Kidney capillary endothelial cell (primary cell): ENCODE data around the gene FGFRL1.

Experiments used
- DNase-seq: peaks from one replicate; pipeline ENCODE4 v3.0.0-alpha.2; 2018; ENCODE audit warnings: low spot score

FGFRL1 gene

DNA sequence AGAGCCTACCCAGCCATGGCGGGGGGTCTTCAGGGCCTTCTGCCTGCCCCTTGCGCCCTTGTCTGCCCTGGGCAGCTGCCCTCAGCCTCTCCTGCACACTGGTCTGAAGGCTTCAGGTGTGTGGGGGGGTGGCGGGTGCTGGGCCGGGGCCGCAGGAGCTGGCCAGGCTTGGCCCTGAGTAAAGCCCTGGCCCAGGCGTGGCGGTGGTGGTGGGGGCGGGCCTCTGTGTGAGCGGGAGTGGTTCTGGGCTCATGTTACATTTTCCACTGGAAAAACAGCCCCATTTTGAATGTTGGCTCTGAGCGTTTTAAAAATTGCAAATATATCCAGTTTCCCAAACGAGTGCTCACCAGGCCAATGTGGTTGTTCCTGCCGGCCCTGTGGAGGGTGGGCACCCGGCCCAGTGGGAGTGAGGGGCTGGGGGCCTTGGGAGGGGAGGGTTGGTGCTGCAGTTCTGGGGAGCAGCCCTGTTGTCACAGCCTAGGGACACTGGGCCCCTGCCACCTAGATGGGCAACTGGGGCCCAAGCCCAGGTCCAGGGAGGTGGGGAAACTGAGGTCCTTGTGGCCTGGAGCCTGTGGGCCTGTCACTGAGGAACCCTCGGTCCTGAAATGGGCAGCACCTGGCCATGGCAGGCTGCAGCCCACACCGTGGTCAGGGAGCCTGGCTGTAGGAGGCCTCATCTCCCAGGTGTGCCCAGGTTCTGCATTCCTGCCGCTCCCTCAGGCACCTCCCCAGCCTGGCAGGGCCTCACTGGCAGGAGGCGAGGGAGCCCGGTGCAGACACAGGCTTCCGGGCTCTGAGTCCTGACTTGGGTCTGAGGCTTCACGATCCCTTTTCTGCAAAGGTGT, 28.3 kb downstream of the FGFRL1 start:
- no peak for DNase-seq

DNA sequence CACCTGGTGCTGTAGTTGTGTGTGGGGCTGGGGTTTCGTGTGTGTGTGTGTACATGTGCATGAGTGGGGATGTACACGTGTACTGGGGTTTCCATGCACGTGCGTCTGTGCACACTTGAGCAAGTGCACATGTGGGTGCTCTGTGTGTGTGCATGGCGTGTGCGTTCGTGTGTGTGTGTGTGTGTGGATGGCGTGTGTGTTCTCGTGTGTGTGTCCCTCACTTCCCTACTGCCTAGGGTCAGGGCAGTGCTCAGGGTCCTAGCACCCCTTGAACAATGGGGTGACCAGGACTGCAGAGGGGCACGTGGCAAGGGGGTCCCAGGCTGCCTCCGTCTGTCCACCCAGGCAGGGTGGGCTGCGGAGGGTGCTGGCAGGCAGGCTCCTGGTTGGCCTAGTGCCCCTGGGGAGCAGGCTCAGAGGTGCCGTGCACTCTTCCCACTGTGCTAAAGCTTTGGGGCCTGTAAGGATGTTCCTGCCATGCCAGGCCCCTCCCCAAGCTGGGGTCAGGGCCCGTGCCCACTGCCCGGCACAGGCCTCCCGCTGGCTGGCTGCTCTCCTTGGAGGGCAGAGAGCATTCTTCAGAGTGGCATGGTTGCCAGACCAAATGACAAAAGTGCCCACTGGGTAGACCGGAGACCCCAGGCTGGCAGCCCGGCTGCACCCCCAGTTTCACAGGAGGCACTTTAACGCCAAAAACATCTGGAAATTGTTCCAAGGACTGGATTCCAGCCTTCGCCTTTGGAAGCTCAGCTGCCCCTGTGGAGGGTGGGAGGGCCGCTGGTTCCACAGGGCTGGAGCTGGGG, 29.1 kb downstream of the FGFRL1 start:
- DNase-seq = no peak

DNA sequence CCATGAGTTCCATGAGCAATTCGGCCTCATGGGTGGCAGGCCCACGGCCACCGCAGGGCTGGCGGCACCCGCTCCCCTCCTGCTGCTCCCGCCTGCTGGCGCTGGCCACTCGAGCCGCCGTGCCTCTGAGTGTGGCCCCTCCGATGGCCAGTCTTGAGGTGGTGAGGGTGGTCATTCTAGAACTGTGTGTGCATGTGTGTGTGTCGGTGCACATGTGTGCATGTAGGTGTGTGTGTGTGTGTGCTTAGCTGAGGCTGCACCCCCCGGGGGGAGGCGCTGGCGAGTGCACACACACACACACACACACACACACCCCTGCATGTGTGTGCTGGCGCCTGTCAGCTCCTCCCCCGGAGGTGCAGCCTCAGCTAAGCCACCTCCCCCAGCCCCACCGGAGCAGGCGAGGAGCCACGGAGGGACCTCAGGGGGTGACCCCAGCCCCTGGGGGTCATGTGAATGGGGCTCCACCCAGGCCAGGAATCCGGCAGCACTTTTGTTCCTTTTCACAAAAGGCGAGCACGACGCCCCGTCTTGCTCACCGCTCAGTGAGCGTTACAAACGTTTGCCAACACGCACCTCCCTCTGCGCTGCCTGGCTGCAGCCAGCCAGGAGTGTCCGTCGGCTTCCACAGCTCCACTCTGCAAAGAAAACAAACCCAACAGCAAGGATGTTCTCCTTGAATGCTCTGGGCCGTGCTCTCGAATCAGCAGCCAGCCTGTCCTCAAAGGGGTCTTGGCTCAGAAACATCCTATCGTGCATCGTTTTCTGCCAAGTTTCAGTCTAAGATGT, 29.9 kb downstream of the FGFRL1 start:
- no peak for DNase-seq

DNA sequence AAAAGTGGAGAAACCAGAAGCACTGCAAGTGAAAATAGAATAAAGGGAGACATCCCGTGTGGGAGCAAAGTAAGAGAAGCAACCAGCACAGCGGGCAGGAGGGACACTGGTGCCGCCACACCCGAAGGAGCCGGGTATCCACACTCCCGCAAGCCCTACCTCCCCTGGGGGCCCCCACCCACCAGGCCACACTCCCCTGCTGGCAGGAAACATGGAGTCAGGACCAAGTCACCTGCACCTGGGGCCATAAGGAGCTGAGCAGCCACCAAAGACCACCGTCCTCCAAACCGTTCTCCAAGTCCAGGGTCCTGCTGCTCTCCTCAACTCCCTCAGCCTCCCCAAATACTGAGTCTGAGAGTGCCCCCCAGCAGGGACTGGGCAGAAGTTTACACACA, 30.5 kb downstream of the FGFRL1 start:
- no peak for DNase-seq

DNA sequence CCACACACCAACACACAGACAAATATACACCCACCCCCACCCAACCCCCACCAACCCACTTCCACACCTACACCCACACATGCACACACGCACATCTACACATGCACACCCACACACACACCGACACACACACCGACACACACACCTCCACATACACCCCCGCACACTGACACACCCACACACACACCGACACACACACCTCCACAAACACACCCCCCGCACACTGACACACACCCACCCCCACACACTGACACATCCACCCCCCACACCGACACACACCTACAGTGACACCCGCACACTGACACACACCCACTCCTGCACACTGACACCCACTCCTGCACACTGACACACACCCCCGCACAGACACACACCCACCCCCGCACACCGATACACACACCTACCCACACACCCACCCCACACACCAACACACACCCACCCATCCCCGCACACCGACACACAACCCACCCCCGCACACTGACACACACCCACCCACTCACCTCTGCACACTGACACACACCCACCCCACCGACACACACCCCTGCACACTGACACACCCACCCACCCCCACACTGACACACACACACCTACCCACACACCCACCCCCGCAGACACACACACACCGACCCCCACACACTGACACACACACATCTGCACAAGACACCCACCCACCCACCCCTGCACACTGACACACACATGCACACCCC, 31.1 kb downstream of the FGFRL1 start:
- no peak for DNase-seq

DNA sequence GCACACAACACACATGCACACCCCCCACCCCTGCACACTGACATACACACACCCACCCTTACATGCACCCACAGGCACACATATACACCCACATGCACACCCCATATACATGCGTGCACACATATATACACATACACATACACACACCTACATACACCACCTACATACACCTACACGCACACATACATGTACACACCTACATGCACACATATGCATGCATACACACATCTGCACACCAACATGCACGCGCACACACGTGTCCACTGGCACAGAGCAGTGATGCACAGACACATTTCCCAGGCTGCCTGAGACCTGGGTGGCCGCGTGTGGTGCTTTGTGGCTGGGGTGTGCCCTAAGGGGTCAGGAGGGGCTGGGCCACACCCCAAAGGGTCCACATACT, 31.7 kb downstream of the FGFRL1 start:
- DNase-seq = no peak

DNA sequence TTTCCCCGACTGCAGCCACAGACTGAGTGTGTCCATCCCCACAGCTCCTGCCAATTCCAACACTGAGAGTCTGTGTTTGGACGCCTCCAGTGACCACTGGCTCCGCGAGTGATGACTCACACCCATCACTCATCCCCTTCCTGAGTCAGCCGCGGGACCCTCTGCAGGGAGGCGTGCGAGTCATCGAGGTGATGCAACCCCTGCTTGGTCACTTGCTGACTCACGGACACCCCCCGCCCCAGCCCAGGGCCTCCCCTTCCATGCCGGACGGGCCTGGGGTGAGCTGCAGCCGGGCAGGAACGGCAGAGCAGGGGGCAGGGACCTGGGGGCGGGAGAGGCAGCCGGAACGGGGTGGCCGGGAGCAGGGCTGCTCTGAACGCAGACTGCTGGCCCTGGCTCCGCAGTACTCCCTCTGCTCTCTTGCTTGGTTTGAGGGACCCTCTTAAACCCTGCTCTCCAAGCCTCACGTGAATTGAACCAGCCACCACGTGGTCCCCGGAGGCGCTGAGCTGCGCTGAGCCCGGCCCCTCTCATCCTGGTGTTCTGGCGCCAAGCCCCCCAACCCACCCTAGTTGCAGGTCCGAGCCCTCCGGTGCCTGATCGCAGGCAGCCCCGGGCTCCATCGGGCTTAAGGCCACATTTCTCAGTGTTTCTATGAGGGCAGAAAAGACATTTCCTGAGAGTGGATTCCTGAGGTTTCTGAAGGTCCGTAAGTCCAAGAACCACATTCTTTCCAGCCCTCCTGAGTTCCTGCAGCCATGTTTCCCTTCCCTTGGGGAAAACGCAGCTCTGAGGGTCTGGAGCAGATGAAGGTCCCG, 32.4 kb downstream of the FGFRL1 start:
- DNase-seq = peak; percentile 97

DNA sequence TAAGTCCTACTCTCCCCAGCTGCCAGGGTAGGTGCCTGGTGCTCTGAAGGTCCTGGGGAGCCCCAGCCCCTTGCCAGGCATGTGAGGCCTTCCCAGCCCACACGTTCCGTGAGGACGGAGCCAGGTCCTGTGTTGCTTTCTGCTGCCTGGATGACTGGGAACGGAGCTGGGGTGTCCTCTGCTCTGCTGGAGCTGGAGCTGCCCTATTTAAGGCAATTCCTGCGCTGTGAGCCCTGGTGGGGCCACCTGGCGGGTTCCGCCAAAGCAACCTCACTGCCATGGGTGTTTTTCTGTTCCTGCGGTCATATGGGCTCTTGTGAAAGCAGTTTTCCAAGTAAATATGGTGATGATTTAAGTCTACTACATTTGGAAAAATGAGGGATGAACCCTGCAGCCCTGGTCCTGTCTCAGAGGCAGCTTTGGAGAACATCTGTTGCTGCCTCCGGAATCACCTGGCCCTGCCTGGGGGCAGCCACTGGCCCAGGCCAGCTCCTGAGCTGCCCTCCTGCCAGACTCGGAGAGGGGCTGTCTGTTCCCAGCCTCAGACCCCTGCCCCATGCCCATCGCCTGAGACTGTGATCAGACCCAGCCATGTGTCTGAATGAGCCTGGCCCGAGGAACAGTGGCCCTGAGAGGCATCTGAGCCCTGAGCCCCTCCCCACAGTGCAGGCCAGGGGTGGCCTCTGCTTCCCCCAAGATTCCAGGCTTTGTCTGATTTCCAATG, 33.2 kb downstream of the FGFRL1 start:
- DNase-seq = no peak

DNA sequence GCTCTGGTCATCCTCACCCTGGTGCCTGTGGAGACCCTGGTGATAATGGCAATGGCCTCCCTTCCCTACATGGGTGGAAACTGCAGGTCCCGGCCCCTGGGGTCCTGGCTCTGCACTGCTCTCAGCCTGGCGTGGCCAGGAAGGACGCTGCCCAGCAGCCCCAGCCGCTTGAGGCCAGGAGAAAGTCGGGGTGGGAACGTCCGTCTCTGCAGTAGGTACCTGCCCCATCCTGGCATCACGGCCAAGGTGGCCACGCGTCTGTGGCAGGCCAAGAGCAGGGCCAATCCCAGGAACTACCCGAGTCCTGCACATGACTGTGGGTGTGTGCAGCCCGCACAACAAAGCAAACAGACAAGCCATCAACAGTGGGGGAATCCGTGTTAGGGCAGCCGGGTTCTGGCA, 33.8 kb downstream of the FGFRL1 start:
- DNase-seq = no peak

DNA sequence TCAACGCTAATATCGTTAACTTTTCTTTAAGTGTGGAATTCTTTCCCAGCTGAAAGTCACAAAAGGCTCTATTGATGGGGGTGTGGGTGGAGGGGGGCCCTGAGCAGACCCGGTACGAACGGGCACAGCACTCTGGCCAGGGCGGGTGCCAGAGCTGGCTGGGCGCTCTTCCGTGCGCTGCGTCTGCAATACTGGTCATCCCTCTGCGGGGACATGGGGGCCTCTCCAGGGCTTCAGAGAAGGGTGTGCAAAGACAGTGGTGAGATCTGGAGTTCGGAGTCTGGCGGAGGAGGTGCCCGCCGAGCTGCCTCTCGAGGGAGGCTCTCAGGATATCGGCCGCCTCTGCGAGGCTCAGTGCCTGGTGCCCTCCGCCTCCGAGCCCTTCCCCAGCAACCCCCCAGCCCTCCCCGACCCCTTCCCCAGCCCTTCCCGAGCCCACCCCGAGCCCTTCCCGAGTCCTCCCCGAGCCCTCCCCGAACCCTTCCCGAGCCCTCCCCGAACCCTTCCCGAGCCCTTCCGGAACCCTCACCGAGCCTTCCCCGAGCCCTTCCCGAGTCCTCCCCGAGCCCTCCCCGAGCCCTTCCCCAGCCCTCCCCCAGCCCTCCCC, 34.3 kb downstream of the FGFRL1 start:
- no peak for DNase-seq

DNA sequence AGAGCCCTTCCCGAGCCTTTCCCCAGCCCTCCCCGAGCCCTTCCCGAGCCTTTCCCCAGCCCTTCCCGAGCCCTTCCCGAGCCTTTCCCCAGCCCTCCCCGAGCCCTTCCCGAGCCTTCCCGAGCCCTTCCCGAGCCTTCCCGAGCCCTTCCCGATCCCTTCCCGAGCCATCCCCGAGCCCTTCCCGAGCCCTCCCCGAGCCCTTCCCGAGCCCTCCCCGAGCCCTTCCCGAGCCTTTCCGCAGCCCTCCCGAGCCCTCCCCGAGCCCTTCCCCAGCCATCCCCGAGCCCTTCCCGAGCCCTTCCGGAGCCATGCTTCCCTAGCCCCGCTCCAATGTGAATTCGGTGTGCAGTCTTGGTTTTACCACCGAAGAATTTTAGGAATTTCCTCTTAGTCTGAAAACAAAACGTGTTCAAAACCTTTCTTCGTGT, 35.2 kb downstream of the FGFRL1 start:
- peak; percentile 63 for DNase-seq

DNA sequence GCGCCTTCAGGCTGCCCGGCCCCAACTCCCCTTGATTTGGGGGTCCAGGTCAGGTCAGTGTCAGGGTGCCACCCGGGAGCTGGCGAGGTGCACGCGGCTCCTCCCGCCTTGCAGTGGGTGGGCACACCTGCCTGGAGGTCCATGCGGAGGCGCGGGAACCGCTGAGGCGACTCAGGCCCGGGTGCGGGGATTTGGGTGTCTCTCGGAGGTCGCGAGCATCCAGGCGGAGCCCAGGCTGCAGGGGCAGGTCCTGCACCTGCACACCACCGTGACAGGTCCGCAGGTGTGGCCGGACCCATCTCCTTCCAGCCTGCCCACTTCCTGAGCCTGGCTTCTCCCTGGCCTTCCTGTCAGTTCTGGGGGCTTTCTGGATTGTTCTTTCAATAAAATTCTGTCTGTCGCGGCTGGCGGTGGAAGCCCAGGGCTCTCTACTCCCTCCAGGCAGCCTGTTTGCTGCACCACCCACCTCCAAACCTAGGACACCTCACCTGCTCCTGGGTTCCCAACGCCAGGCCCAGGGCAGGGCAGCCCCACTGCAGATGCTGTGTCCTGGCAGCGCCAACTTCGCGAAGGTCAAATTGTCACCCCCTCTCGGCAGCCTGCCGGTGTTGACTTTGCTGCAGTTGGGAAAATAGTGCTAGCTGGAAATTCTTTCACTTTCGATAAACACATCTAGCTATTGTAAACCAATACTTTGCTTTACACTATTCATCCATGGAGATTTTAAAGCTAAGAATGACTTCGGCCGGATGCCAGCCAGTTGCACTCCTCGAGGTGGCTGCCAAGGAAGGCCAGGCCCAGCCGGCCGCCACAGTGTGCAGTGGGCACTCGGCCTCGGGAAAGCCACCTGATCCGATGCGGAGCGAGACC, 35.9 kb downstream of the FGFRL1 start:
- DNase-seq = no peak

DNA sequence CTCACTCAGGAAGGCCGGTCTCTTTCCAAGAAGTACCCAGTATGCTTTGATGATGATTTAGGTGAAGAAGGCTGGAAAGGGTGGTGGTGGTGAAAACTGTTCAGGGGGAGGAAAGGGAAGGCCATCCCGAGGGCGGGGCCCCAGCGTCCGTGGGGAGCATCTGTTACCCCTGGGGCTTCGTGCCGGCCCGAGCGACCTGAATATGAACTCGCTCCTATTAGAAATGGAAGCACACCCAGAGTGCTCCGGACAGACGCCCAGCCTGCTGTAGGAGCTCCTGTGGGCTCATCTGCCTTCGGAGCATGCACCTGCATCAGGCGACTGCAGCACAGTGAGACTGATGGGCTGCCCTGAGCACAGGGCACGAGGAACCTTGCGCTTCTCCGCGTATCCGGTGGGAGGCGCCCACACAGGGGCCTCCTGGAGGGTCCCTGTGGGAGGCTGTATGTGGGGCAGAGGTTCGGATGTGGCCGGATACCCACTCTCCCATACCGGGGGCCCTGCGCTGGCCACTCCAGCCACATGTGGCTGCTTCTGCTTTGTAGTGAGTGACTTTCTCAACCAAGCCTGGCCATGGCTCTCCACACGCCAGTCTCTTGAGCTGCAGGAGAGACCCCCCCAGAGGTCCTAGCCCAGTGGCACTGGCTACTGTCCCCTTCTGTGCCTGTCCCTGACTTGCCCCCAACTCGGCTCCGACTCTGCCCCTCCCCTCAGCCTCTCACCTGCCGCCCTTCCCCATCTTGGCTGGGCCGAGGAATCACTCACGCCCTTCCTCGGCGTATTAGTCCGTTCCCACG, 36.7 kb downstream of the FGFRL1 start:
- DNase-seq = no peak

DNA sequence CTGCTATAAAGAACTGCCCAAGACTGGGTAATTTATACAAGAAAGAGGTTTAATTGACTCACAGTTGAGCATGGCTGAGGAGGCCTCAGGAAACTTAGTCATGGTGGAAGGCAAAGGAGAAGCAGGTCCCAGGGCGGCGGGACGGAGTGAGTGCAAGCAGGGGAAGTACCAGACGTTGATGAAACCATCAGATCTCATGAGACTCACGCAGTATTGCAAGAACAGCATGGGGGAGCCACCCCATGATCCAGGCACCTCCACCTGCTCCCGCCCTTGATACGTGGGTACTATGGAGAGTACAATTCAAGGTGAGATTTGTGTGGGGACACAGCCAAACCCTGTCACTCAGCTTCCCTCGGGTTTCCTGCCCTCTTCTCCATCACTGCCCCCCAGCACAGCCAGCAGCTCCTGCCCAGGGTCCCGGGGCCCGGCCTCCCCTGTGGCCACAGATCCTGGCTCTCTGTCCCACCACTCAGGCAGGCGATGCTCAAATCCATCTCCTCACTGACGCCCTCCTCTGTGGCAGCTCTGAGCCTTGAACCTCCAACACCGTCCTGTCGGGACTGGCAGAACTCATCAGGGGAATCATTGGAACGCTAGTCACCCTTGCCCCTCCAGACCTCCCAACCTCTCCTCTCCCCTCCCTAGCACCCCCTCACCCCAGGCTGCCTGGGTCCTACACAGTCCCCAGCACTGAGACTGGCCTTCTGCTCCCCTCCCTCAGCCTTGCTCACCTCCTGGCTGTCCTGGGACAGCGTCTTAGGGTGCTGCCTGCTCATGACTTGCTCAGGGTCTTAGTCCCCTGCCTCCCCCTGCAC, 37.6 kb downstream of the FGFRL1 start:
- no peak for DNase-seq

DNA sequence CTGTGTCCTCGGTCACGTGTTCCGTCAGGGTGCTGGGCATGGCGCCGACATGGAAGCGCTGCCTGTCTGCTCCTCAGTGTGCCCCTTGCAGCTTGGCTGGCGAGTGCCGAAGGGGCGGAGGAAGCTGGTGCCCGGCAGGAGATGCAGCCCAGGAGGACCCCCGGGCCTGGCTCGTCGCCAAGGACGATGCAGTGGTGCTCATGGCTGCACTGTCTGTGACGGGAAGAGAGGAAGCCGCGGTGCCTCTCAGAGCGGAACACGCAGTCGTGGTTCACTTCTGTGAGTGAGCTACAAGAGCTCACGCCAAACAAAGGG, 38.1 kb downstream of the FGFRL1 start:
- DNase-seq = no peak

DNA sequence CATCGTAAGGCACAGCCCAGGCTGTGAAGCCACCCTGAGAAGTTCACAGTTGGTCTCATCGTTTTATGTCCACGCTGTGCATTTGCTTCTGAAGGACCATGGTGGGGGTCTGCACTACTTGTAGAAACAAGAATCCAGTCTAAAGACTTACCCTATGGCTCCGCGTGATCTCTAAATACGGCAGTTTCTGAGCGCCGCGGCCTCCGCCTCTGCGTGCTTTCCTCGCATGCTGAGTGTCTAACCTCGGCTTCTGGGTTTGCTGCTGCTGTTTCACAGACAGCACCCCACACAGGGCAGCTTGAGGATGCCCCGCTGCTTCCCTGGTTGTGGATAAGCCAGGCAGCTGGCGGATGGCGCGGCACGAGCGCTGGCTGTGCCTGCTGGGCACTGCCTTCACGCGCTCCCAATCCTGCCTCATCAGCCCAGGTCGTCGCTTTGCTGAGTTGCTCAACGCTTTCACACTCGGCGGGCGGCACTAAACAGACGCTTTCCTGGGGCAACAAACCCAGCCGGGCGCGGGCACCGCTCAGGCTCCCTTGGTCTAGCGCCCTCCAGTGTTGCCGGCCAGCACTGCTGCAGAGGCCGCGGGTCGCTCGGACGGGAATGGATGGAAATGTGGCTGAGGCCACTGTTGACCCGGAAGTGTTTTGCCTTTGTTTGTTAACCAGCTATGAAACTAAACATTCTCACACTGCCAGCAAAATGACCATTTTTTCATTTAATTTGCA, 39.2 kb downstream of the FGFRL1 start:
- DNase-seq = no peak

DNA sequence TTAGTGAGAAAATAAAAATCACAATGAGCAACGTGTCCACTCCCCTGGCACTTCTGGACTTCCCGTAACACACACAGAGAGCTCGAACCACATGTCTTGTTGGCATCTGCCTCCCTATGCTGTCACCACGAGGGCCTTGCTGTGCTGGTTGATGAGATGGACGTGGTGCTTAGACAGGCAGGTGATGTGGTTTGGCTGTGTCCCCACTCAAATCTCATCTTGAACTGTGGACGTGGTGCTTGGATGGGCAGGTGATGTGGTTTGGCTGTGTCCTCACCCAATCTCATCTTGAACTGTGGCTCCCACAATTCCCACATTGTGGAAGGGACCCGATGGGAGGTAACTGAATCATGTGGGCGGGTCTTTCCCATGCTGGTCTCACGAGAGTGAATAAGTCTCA, 40.0 kb downstream of the FGFRL1 start:
- DNase-seq = no peak
